Keratinocyte (primary cell): ENCODE results near the gene CRADD. TPM values are rescaled to one million over a fixed set of nuclear protein-coding genes. Genes with fewer than 3 reads are reported as not detected.
"Not testable (repeated sequence)": the region's sequence is repeated elsewhere in the genome, so short reads cannot be mapped to it uniquely, and the experiment has no call there.

Source experiments
- DNase-seq: peaks from one replicate; pipeline ENCODE4 v3.0.0-alpha.2; 2011; ENCODE audit warnings: low read depth, missing footprints, low spot score
- FAIRE-seq: peaks from 2 replicates; lab custom pipeline; 2011; peaks lifted over from hg19 to GRCh38; lab: Jason Lieb, UNC
- H2AFZ ChIP-seq: 2 replicates; pipeline ENCODE4 v1.6.0; 2012; ENCODE audit warnings: low read length, control low read depth, inconsistent platforms; ENCODE audit not compliant: control insufficient read depth
- H3K27ac ChIP-seq: 2 replicates; pipeline ENCODE4 v1.5.1; 2011; ENCODE audit warnings: low read length; ENCODE audit not compliant: control insufficient read depth, insufficient read depth
- H3K27me3 ChIP-seq: 3 replicates; pipeline ENCODE4 v1.6.0; 2011; ENCODE audit warnings: low read length; ENCODE audit not compliant: control insufficient read depth, insufficient read depth; ENCODE audit errors: extremely low read depth
- H3K36me3 ChIP-seq, 2 experiments: 2 replicates in 1 of 2; 3 replicates in 1 of 2; pipeline ENCODE4 v1.5.1; 2011; ENCODE audit warnings: low read length in 2 of 2, mild to moderate bottlenecking in 1 of 2; ENCODE audit not compliant: control insufficient read depth in 2 of 2, insufficient read depth in 2 of 2; ENCODE audit errors: extremely low read depth in 1 of 2
- H3K4me1 ChIP-seq: 3 replicates; pipeline ENCODE4 v1.5.1; 2011; ENCODE audit warnings: low read length; ENCODE audit not compliant: control insufficient read depth, insufficient read depth; ENCODE audit errors: extremely low read depth
- H3K4me2 ChIP-seq: 3 replicates; pipeline ENCODE4 v1.6.0; 2011; ENCODE audit warnings: low read depth, low read length; ENCODE audit not compliant: control insufficient read depth, insufficient read depth; ENCODE audit errors: extremely low read depth
- H3K4me3 ChIP-seq, 3 experiments: fragments of 200-600 bp in 1 of 3; sonication (generic) in 1 of 3; 2 replicates in 2 of 3; 3 replicates in 1 of 3; pipeline ENCODE4 v1.5.1; 2011 to 2016; ENCODE audit warnings: low read length in 3 of 3, mild to moderate bottlenecking in 3 of 3, control low read depth in 2 of 3, inconsistent platforms in 1 of 3, low read depth in 1 of 3, mixed read lengths in 1 of 3, mixed run types in 1 of 3, moderate library complexity in 1 of 3; ENCODE audit not compliant: control insufficient read depth in 2 of 3, insufficient read depth in 2 of 3; ENCODE audit errors: extremely low read depth in 1 of 3
- H3K79me2 ChIP-seq: 2 replicates; pipeline ENCODE4 v1.6.0; 2012; ENCODE audit warnings: low read length; ENCODE audit not compliant: control insufficient read depth, insufficient read depth
- H3K9ac ChIP-seq: 3 replicates; pipeline ENCODE4 v1.6.0; 2011; ENCODE audit warnings: low read length; ENCODE audit not compliant: control insufficient read depth, insufficient read depth; ENCODE audit errors: extremely low read depth
- H3K9me1 ChIP-seq: 3 replicates; pipeline ENCODE4 v1.6.0; 2011; ENCODE audit warnings: low read length; ENCODE audit not compliant: control insufficient read depth, insufficient read depth; ENCODE audit errors: extremely low read depth
- H3K9me3 ChIP-seq: 2 replicates; pipeline ENCODE4 v1.5.1; 2012; ENCODE audit warnings: low read depth, low read length; ENCODE audit not compliant: control insufficient read depth
- H4K20me1 ChIP-seq: 3 replicates; pipeline ENCODE4 v1.6.0; 2011; ENCODE audit warnings: low read length; ENCODE audit not compliant: control insufficient read depth, insufficient read depth; ENCODE audit errors: extremely low read depth
- EZH2 ChIP-seq: IDR thresholded peaks from one replicate; pipeline ENCODE4 v1.6.1; 2012; ENCODE audit warnings: inconsistent platforms, mild to moderate bottlenecking, low read length, moderate library complexity
- dilution Hi-C: fragments of 300-500 bp; cut with MboI; formaldehyde crosslinking; loops from one replicate; pipeline ENCODE4 v1.7.0; 2020; ENCODE audit warnings: low sequenced_read_pairs; ENCODE audit not compliant: extremely low pct_ligation_motif_present
- polyA plus RNA-seq, 5 experiments: library from polyadenylated mRNA; depleted of rRNA in 3 of 5; stranded (reverse) in 3 of 5; stranded (forward) in 1 of 5; unstranded in 1 of 5; fragments of >200 nt; gene quantifications; 1 replicate in 1 of 5; 2 replicates in 3 of 5; 3 replicates in 1 of 5; pipeline versions ENCODE4 v1.2.1 to v1.2.3, GENCODE V29; 2011 to 2012; ENCODE audit warnings: missing spikeins in 2 of 5, low read depth in 1 of 5, low replicate concordance in 1 of 5
- TF ChIP-seq, protein P1 (sequence below), 3 experiments: IDR thresholded peaks in 1 of 3; conservative IDR thresholded peaks in 1 of 3; optimal IDR thresholded peaks in 1 of 3; 2 replicates in 2 of 3; 3 replicates in 1 of 3; pipeline versions ENCODE3 to v1.5.1; 2011; ENCODE audit warnings: low read length in 3 of 3, mild to moderate bottlenecking in 3 of 3, moderate library complexity in 2 of 3, control low read depth in 1 of 3, inconsistent platforms in 1 of 3; ENCODE audit not compliant: insufficient read depth in 2 of 3; ENCODE audit errors: extremely low read depth in 1 of 3

Gene CRADD
- polyA plus RNA-seq, 1 donor (not counting 4 experiments of a cell fraction or from before 2014, with no cell fraction given): 11.2 TPM

DNA sequence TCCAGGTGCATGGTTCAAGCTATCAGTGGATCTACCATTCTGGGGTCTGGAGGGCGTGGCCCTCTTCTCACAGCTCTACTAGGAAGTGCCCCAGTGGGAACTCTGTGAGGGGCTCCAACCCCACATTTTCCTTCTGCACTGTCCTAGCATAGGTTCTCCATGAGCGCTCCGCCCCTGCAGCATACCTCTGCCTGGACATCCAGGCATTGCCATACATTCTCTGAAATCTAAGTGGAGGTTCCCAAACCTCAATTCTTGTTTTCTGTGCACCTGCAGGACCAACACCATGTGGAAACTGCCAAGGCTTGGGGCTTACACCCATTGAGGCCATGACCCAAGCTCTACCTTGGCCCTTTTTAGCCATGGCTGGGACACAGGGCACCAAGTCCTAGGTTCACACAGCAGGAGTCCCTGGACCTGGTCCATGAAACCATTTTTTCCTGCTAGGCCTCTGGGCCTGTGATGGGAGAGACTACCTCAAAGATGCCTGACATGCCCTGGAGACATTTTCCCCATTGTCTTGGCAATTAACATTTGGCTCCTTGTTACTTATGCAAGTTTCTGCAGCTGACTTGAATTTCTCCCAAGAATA, 76.8 kb downstream of the CRADD start:
- Histone ChIP-seq H3K4me3 (no peak overlapping the region), H3K4me2 (no peak overlapping the region), H3K9me1 (no peaks in the 10 kb centered on the region), H3K9me3 (peaks cover 2% of the 10 kb centered on the region), H3K27me3 (no peaks in the 10 kb centered on the region), H3K36me3 (no peaks in the 10 kb centered on the region), H3K4me1 (peaks cover 15% of the 10 kb centered on the region), H4K20me1 (no peaks in the 10 kb centered on the region), H2AFZ (no peak overlapping the region), H3K79me2 (no peaks in the 10 kb centered on the region), H3K9ac (no peak overlapping the region), H3K27ac (no peak overlapping the region)
- FAIRE-seq (no peak), DNase-seq (no peak)
- dilution Hi-C loops: no loop called here
- TF ChIP-seq EZH2: no peak
- TF ChIP-seq, protein P1, sequence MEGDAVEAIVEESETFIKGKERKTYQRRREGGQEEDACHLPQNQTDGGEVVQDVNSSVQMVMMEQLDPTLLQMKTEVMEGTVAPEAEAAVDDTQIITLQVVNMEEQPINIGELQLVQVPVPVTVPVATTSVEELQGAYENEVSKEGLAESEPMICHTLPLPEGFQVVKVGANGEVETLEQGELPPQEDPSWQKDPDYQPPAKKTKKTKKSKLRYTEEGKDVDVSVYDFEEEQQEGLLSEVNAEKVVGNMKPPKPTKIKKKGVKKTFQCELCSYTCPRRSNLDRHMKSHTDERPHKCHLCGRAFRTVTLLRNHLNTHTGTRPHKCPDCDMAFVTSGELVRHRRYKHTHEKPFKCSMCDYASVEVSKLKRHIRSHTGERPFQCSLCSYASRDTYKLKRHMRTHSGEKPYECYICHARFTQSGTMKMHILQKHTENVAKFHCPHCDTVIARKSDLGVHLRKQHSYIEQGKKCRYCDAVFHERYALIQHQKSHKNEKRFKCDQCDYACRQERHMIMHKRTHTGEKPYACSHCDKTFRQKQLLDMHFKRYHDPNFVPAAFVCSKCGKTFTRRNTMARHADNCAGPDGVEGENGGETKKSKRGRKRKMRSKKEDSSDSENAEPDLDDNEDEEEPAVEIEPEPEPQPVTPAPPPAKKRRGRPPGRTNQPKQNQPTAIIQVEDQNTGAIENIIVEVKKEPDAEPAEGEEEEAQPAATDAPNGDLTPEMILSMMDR (optimal IDR thresholded peaks at IDR 0.05 in 1 of 3, IDR thresholded peaks at IDR 0.05 in 1 of 3, conservative IDR thresholded peaks at IDR 0.05 in 1 of 3; ENCODE audit: extremely low read depth in 1 of 3, insufficient read depth in 2 of 3, low read length in 3 of 3): no peak

DNA sequence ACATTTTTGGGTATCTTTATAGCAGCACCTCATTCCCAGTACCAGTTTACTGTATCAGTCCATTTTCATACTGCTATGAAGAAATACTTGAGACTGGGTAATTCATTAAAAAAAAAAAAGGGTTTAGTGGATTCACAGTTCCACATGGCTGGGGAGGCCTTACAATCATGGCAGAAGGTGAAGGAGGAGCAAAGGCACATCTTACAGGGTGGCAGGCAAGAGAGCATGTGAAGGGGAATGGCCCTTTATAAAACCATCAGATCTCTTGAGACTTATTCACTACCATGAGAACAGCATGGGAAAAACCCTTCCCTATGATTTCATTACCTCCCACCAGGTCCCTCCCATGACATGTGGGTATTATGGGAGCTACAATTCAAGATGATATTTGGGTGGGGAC, 77.7 kb downstream of the CRADD start:
- H3K4me1 ChIP-seq: peaks cover 11% of the 10 kb centered on the region
- H3K9ac ChIP-seq, H2AFZ ChIP-seq, H3K9me1 ChIP-seq, H4K20me1 ChIP-seq, H3K9me3 ChIP-seq, dilution Hi-C loops, H3K27me3 ChIP-seq, H3K36me3 ChIP-seq, DNase-seq, H3K27ac ChIP-seq, H3K4me3 ChIP-seq, H3K79me2 ChIP-seq, FAIRE-seq, H3K4me2 ChIP-seq: not testable (repeated sequence)

DNA sequence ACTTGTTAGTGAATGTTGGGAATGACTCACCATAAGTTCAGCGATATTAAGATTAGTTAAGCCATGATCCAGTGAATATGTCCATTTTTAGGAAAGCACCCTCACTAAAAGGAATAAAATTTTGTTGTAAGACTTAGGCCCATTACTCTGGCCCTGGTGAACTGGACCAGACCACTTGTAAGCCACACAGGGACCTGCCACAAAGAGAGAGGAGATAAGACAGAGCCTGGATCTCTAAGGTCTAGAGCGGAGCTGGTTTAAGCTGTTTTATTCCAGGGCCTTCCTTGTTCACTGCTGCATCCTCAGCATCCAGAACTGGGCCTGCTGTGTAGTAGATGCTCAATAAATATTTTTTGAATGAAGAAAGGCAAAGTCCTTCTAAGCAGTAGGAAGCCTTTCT, 79.1 kb downstream of the CRADD start:
- Histone ChIP-seq H3K27ac (no peak overlapping the region), H3K4me3 (no peak overlapping the region), H3K9ac (no peak overlapping the region), H3K27me3 (no peaks in the 10 kb centered on the region), H2AFZ (no peak overlapping the region), H3K4me1 (peaks cover 9% of the 10 kb centered on the region), H3K9me3 (peaks cover 2% of the 10 kb centered on the region), H3K36me3 (no peaks in the 10 kb centered on the region), H3K79me2 (no peaks in the 10 kb centered on the region), H3K4me2 (no peak overlapping the region), H3K9me1 (no peaks in the 10 kb centered on the region), H4K20me1 (no peaks in the 10 kb centered on the region)
- TF ChIP-seq, protein P1 (optimal IDR thresholded peaks at IDR 0.05 in 1 of 3, IDR thresholded peaks at IDR 0.05 in 1 of 3, conservative IDR thresholded peaks at IDR 0.05 in 1 of 3; ENCODE audit: extremely low read depth in 1 of 3, insufficient read depth in 2 of 3, low read length in 3 of 3): no peak
- TF ChIP-seq EZH2: no peak
- dilution Hi-C loops: no loop called here
- no peak for DNase-seq
- FAIRE-seq: no peak
